IMR-90 (cell line): ENCODE results near the gene SLC31A2. TPM values are rescaled to one million over a fixed set of nuclear protein-coding genes. Genes with fewer than 3 reads are reported as not detected.

Source experiments
- ATAC-seq: fragments of 200-7000 bp; cut with Tn5 transposase; 2 replicates; pipeline ENCODE4 v1.9.1; 2020; ENCODE audit warnings: low read depth, mild to moderate bottlenecking, moderate library complexity
- BruUV-seq: library from RNA; stranded (reverse); fragments of 400-500 nt; replicated peaks from 2 replicates; lab custom pipeline; 2021; lab: Mats Ljungman, UMichigan
- CTCF ChIA-PET: fragments of 300-600 bp; formaldehyde crosslinking; extraction: SDS; loops from one replicate; lab custom pipeline; 2021; ENCODE audit warnings: antibody characterized with exemption; lab: Yijun Ruan, JAX
- POLR2A ChIA-PET: fragments of 300-600 bp; sonication (Branson Sonifier 250); formaldehyde crosslinking; loops from one replicate; lab custom pipeline; 2022; ENCODE audit warnings: antibody characterized with exemption; ENCODE audit not compliant: unreplicated experiment; lab: Charles Lee
- DNase-seq: peaks from one replicate; pipeline ENCODE4 v3.0.0; 2013
- H2AFZ ChIP-seq: replicated peaks from 2 replicates; pipeline ENCODE3; 2013; ENCODE audit warnings: low read length, mild to moderate bottlenecking; ENCODE audit not compliant: poor library complexity
- H2AK5ac ChIP-seq: 2 replicates; pipeline ENCODE4 v1.6.1; 2013; ENCODE audit warnings: low read depth, low read length, inconsistent platforms
- H2AK9ac ChIP-seq: replicated peaks from 2 replicates; pipeline ENCODE3; 2013; ENCODE audit warnings: mild to moderate bottlenecking, low read depth, low read length, moderate library complexity; ENCODE audit not compliant: poor library complexity
- H2BK120ac ChIP-seq: 2 replicates; pipeline ENCODE4 v1.6.1; 2013; ENCODE audit warnings: low read depth, low read length, inconsistent platforms
- H2BK15ac ChIP-seq: 3 replicates; pipeline ENCODE4 v1.6.1; 2013; ENCODE audit warnings: low read depth, low read length, inconsistent platforms
- H2BK20ac ChIP-seq: 2 replicates; pipeline ENCODE4 v1.6.1; 2013; ENCODE audit warnings: low read depth, mild to moderate bottlenecking, inconsistent platforms, low read length, moderate library complexity
- H2BK5ac ChIP-seq: 2 replicates; pipeline ENCODE4 v1.6.1; 2013; ENCODE audit warnings: mild to moderate bottlenecking, low read depth, low read length, inconsistent platforms; ENCODE audit not compliant: poor library complexity, severe bottlenecking
- H3K14ac ChIP-seq: replicated peaks from 2 replicates; pipeline ENCODE4 v1.6.1; 2013; ENCODE audit warnings: low read depth, low read length, inconsistent platforms
- H3K18ac ChIP-seq: 2 replicates; pipeline ENCODE4 v1.6.1; 2013; ENCODE audit warnings: low read depth, low read length, control low read depth
- H3K23ac ChIP-seq: 2 replicates; pipeline ENCODE4 v1.6.1; 2013; ENCODE audit warnings: low read depth, low read length, inconsistent platforms
- H3K27ac ChIP-seq: 2 replicates; pipeline ENCODE4 v1.5.1; 2013; ENCODE audit warnings: mild to moderate bottlenecking, control low read depth, low read length; ENCODE audit not compliant: insufficient read depth
- H3K27me3 ChIP-seq: 2 replicates; pipeline ENCODE4 v1.6.1; 2013; ENCODE audit warnings: low read length; ENCODE audit not compliant: control insufficient read depth, insufficient read depth
- H3K36me3 ChIP-seq: 2 replicates; pipeline ENCODE4 v1.6.1; 2013; ENCODE audit warnings: low read length, mixed read lengths; ENCODE audit not compliant: control insufficient read depth, insufficient read depth
- H3K4ac ChIP-seq: 2 replicates; pipeline ENCODE4 v1.6.1; 2013; ENCODE audit warnings: low read depth, low read length, inconsistent platforms
- H3K4me1 ChIP-seq: 2 replicates; pipeline ENCODE4 v1.6.1; 2013; ENCODE audit warnings: low read length, mixed read lengths; ENCODE audit not compliant: control insufficient read depth, insufficient read depth
- H3K4me2 ChIP-seq: 2 replicates; pipeline ENCODE4 v1.6.1; 2013; ENCODE audit warnings: low read depth, mild to moderate bottlenecking, control low read depth, low read length, moderate library complexity
- H3K4me3 ChIP-seq: 2 replicates; pipeline ENCODE4 v1.5.1; 2013; ENCODE audit warnings: low read depth, mild to moderate bottlenecking, control low read depth, low read length, moderate library complexity; ENCODE audit not compliant: insufficient read depth
- H3K56ac ChIP-seq: 2 replicates; pipeline ENCODE4 v1.6.1; 2013; ENCODE audit warnings: low read length, inconsistent platforms; ENCODE audit not compliant: insufficient read depth; ENCODE audit errors: extremely low read depth
- H3K79me1 ChIP-seq, 2 experiments: 2 replicates each; pipeline ENCODE4 v1.6.1; 2013; ENCODE audit warnings: low read length in 2 of 2, inconsistent platforms in 1 of 2, low read depth in 1 of 2
- H3K9ac ChIP-seq: 2 replicates; pipeline ENCODE4 v1.6.1; 2013; ENCODE audit warnings: low read depth, low read length, control low read depth
- H3K9me1 ChIP-seq: 2 replicates; pipeline ENCODE4 v1.6.1; 2013; ENCODE audit warnings: low read length, inconsistent platforms; ENCODE audit not compliant: insufficient read depth
- H3K9me3 ChIP-seq: 2 replicates; pipeline ENCODE4 v1.6.1; 2013; ENCODE audit warnings: low read length; ENCODE audit not compliant: control insufficient read depth, insufficient read depth
- H4K20me1 ChIP-seq: 2 replicates; pipeline ENCODE4 v1.6.1; 2013; ENCODE audit warnings: low read length, inconsistent platforms; ENCODE audit not compliant: insufficient read depth
- H4K5ac ChIP-seq: 2 replicates; pipeline ENCODE4 v1.6.1; 2013; ENCODE audit warnings: mild to moderate bottlenecking, low read depth, low read length, control low read depth
- H4K8ac ChIP-seq, 2 experiments: 2 replicates each; pipeline ENCODE4 v1.6.1; 2013; ENCODE audit warnings: low read depth in 2 of 2, low read length in 2 of 2, control low read depth in 1 of 2, inconsistent platforms in 1 of 2
- H4K91ac ChIP-seq: 2 replicates; pipeline ENCODE4 v1.6.1; 2013; ENCODE audit warnings: low read depth, low read length, inconsistent platforms; ENCODE audit not compliant: insufficient read depth
- CEBPB ChIP-seq: IDR thresholded peaks from 2 replicates; pipeline ENCODE4 v1.6.1; 2012; ENCODE audit warnings: low read depth, low read length, improper control_type of control experiment
- CHD1 ChIP-seq: IDR thresholded peaks from 2 replicates; pipeline ENCODE4 v1.6.1; 2012; ENCODE audit warnings: low read depth, low read length, improper control_type of control experiment
- FOS ChIP-seq: fragments of 150-350 bp; IDR thresholded peaks from 2 replicates; pipeline ENCODE4 v1.6.1; 2016; ENCODE audit warnings: low read depth, low read length
- NFE2L2 ChIP-seq: fragments of 150-350 bp; IDR thresholded peaks from 2 replicates; pipeline ENCODE4 v1.6.1; 2016; ENCODE audit warnings: low read depth, mild to moderate bottlenecking, low read length
- RAD21 ChIP-seq: IDR thresholded peaks from 2 replicates; pipeline ENCODE4 v1.6.1; 2012; ENCODE audit warnings: low read length, improper control_type of control experiment
- RCOR1 ChIP-seq: IDR thresholded peaks from 2 replicates; pipeline ENCODE4 v1.6.1; 2012; ENCODE audit warnings: mild to moderate bottlenecking, low read length, improper control_type of control experiment; ENCODE audit not compliant: insufficient replicate concordance
- SMC3 ChIP-seq: fragments of 150-350 bp; IDR thresholded peaks from 2 replicates; pipeline ENCODE4 v1.6.1; 2016; ENCODE audit warnings: low read depth, mild to moderate bottlenecking, antibody characterized with exemption, low read length, moderate library complexity
- WGBS, 2 experiments: methylation state at CpG; one replicate each; pipeline versions ENCODE4 v1.1.5 to v1.1.7; 2013; ENCODE audit warnings: missing lambda C conversion rate in 2 of 2; ENCODE audit not compliant: insufficient read length in 1 of 2; ENCODE audit errors: extremely low coverage in 2 of 2; 5-methylcytosine and 5-hydroxymethylcytosine counted together
- dilution Hi-C: fragments of 300-500 bp; cut with HindIII; formaldehyde crosslinking; loops from one replicate; pipeline ENCODE4 v1.14.3; 2018; ENCODE audit warnings: low sequenced_read_pairs; ENCODE audit not compliant: unreplicated experiment
- in situ Hi-C: fragments of 300-500 bp; cut with MboI; formaldehyde crosslinking; loops from 3 replicates; pipeline ENCODE4 v1.14.3; 2019; ENCODE audit warnings: low sequenced_read_pairs, inconsistent platforms, mixed read lengths
- intact Hi-C: fragments of 100-400 bp; cut with micrococcal nuclease; formaldehyde crosslinking; loops from 2 replicates; pipeline ENCODE4 v1.10.0; 2022
- polyA plus RNA-seq, 3 experiments: library from polyadenylated mRNA; depleted of rRNA; stranded (reverse); fragments of >200 nt; gene quantifications; 2 replicates each; pipeline ENCODE4 v1.2.3, GENCODE V29; 2012; ENCODE audit warnings: low replicate concordance in 1 of 3
- total RNA-seq: library from RNA; depleted of rRNA; stranded (reverse); fragments of >200 nt; gene quantifications from 2 replicates; pipeline ENCODE4 v1.2.3, GENCODE V29; 2012

SLC31A2 gene
- total and polyA plus RNA-seq, 2 of the 4 experiments (the other 2 are of a cell fraction), result 5.1 to 7.2 TPM

DNA sequence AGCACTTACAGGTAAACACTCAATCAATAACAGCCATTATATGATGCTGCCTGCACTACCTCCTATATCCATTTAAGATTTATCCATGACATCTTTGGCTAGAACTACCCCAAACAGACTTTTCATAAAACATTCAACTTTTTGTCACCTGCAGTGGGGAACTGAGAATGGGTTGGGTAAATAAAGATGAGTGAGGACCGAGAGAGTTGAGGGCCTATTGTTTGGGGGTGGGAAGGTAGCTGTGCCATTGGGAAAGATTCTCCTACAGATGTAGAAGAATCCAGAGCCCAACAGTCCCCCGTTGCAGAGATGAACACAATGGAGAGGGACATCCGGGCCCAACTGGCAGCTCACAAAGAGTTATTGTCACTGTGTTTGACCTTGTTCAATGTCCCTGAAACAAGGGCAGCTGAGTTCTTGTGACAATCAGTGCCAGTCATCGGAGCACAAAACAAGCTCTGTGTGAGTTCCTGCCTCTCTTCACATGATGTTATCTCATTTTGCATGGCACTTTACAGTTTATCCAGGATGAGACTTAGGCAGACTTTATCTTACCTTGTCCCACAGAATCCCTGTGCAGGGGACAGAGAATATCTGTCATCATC lies 11.5 kb upstream of the SLC31A2 start:
- Histone ChIP-seq H3K9ac (no peak overlapping the region), H2BK120ac (no peak overlapping the region), H4K20me1 (no peaks in the 10 kb centered on the region), H3K56ac (no peak overlapping the region), H3K9me3 (no peaks in the 10 kb centered on the region; the same call in 1 of the 2 replicates), H2AK5ac (no peak overlapping the region), H2AK9ac (no peak overlapping the region), H3K27me3 (peaks cover 16% of the 10 kb centered on the region), H2BK20ac (no peak overlapping the region), H3K4me2 (no peak overlapping the region), H2BK5ac (no peak overlapping the region), H2BK15ac (no peak overlapping the region), H4K8ac (no peak overlapping the region), H3K27ac (no peak overlapping the region), H3K4me3 (no peak overlapping the region), H3K23ac (no peak overlapping the region), H3K4me1 (no peaks in the 10 kb centered on the region), H2AFZ (no peak overlapping the region), H3K4ac (no peak overlapping the region), H3K9me1 (no peaks in the 10 kb centered on the region), H3K18ac (no peak overlapping the region), H3K36me3 (no peaks in the 10 kb centered on the region), H4K5ac (no peak overlapping the region), H3K14ac (no peak overlapping the region), H4K91ac (no peak overlapping the region), H3K79me1 (no peaks in the 10 kb centered on the region)
- WGBS, 2 experiments, result 67% methylated on average over 2 of the region's 4 CpGs; no CpG with 5 or more reads in 1 of the 2 experiments
- CTCF ChIA-PET, result no interaction called here
- ATAC-seq, result no peak
- dilution Hi-C loops, result no loop called here
- no TSS peak for BruUV-seq
- in situ Hi-C loops, result no loop called here
- no peak for DNase-seq
- POLR2A ChIA-PET, result no interaction called here
- no peak for TF ChIP-seq RAD21
- no peak for TF ChIP-seq FOS
- no peak for TF ChIP-seq CEBPB
- TF ChIP-seq SMC3, result no peak
- TF ChIP-seq CHD1, result no peak
- TF ChIP-seq RCOR1, result no peak
- no peak for TF ChIP-seq NFE2L2
- intact Hi-C loops, result no loop called here
